AG08395 (cell line): ENCODE data around the gene CH25H.
"Not testable (repeated sequence)": the region's sequence is repeated elsewhere in the genome, so short reads cannot be mapped to it uniquely, and the experiment has no call there.

ENCODE experiments used
- DNase-seq: peaks from one replicate; pipeline ENCODE4 v3.0.0; 2012; ENCODE audit warnings: mixed read lengths, low spot score

CH25H gene

GRCh38 chr10:89207181-89207800 is at the start of gene CH25H:
Gene CH25H (minus strand): TSS chr10:89207317. CDS start chr10:89207292, 25 bp downstream.
- DNase-seq, result peak; percentile 71

DNA sequence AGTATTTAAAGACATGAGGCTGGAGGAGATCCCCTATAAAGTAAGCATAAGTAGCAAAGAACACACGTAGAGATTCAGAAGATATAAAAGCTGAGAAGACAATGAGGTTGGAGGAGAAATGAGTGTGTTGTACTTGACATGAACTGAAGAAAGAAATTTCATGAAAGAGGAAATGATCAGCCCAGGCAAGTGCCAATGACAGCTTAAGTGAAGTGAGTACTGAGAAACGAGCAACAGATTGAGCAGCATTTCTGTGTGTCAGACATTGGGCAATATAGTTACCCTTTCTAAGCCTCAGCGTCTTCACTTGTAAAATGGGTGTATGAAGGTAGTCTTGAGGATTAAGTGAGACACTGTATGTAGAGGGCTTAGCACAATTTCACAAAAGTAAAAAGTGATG is 49.2 kb upstream of the CH25H start:
- no peak for DNase-seq

DNA sequence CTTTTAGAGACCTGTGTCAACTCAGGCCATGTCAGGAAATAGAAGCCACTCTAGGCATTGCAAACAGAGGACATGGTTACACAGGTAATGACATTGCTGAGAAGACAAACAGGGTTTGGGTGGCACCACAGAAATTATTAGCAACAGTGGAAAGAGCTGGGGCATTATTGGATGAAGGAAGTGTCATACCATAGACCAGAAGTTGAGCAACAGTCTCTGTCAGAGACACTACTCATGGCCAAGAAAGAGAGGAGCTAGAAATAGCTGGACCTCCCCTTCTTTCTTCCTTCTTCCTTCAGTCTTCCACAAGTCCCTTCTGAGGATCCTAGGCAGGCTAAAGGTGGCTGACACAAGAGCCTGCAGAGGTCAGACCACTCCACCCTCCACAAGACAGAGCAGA is 48.7 kb upstream of the CH25H start:
- no peak for DNase-seq

DNA sequence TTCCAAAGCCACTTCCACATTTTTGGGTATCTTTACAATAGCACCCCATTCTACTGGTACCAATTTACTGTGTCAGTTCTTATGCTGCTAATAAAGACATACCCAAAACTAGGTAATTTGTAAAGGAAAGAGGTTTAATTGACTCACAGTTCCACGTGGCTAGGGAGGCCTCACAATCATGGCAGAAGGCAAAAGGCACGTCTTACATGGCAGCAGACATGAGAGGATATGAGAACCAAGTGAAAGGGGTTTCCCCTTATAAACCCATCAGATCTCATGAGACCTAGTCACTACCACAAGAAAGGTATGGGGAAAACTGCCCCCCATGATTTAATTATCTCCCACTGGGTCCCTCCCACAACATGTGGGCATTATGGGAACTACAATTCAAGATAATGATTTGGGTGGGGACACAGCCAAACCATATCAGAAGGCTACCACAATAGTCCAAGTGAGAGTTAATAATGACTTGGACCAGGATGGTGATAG is 48.0 kb upstream of the CH25H start:
- not testable (repeated sequence) for DNase-seq

- DNase-seq, result no peak
Observed at GRCh38 chr10:89252225-89252585, 45.1 kb upstream of the CH25H start.

GRCh38 chr10:89251409-89252224 is 44.5 kb upstream of the CH25H start, which contains the start of gene LIPA:
Gene LIPA (minus strand): TSS chr10:89251775. CDS start chr10:89247648, 4,127 bp downstream.
- peak; percentile 100 for DNase-seq

DNA sequence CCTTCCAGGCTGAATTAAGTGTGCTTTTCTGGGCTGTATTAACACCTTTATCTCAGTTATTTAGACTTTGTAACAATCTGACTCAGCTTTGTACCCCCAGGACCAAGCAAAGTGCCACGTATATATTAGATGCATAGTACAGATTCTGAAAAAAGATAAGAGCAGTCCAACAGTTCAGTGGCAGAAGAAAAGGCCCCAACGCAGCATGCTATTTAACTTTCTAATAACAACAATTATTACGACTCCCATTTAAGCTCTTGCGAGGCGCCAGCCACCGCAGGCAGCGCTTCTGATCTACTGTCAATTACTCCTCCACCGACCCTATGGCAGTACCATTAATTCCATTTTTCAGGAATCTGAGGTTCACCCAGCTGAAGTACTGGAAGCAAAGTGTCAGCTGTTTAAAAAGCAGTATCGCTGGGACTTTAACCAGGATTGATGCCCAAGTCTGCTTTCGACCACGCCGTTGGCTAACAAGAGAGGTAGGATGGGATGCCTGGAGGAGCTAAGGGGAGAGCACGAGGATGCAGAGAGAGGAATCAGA is 43.8 kb upstream of the CH25H start:
- DNase-seq, result peak; percentile 44

GRCh38 chr10:89248990-89249389 is 41.9 kb upstream of the CH25H start:
- no peak for DNase-seq

DNA sequence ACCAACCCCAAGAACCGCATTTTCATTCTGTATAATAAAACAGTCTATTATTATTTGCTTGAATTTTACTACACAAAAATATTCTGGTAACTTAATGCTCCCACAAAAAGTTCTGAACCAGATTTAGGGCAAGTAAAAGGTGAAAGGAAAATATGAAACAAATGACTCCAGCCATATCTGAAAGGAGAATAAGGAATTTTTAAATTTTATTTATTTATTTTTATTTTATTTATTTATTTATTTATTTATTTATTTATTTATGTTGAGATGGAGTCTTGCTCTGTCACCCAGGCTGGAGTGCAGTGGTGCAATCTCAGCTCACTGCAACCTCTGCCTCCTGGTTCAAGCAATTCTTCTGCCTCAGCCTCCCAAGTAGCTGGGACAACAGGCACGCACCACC is 40.5 kb upstream of the CH25H start:
- DNase-seq, result not testable (repeated sequence)

GRCh38 chr10:89245802-89246201 is 38.7 kb upstream of the CH25H start:
- no peak for DNase-seq

DNA sequence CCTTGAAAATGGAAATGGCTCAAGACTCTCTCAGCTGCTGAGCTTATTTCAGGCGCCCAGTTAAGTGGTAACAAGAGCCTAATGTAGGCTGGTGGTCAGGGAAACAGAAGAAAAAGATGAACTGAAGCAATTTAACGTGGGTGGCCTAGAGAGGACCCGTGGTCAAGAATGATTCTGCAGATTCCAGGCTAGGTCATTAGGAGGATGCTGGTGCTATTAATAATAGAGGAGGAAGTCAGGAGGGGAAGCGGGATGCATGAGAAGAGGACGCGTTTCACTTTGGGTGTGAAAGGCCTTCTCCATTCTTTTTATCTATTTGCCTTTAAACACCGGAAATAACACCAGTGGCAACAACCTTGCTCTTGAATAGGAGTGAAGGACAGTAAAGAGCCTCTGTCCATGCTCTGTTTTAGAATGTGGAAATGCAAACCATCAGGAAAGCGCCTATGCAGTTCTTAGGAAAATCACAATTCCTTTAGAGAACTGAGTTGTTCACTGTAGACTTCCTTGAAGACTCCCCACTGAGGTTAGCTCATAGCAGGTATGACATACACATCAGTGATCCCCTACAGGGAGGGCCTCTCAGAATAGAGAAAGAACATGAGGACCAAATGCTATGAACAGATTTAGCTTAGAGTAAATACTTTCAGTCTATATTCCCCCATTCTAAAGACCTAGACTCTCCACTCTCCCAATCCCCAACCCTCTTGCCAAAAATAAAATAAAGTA is 35.9 kb upstream of the CH25H start:
- no peak for DNase-seq

DNA sequence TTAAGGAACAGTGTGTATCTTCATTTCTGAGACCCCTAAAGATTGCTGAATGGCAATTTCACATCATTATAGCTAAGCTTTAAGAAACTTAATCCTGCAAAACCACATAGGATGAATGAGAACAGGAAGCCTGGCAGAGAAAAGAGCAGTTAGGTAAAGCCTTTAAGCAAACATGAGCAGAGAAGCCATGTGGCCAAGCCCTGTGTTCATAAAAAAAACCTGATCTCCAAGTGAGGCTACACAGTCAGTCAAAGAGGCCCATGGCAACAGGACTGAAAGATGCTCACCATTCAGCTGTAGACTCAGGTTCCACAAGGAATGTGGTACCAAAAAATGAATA is 35.2 kb upstream of the CH25H start:
- DNase-seq, result no peak

GRCh38 chr10:89241486-89242344 is 34.6 kb upstream of the CH25H start:
- no peak for DNase-seq

- no peak for DNase-seq
Observed at GRCh38 chr10:89241026-89241425, 33.9 kb upstream of the CH25H start.

DNA sequence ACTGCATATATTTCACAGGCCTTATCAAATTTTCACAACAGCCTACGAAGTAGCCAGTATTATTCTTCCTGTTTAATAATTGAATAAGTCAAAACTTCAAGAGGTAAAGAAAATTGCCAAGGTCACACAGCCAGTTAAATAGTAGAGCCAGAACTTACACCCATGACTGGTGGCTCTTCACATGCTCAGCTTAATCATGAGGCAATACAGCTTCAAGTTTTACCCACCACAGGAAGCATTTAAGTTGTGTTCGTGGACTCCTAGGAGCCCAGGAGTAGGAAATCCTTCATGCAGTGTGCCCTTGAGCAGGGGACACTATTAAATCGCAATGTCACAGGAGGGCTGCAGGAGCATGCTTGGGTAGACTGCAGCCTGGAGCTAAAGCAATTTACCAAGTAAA is 33.4 kb upstream of the CH25H start:
- no peak for DNase-seq

DNA sequence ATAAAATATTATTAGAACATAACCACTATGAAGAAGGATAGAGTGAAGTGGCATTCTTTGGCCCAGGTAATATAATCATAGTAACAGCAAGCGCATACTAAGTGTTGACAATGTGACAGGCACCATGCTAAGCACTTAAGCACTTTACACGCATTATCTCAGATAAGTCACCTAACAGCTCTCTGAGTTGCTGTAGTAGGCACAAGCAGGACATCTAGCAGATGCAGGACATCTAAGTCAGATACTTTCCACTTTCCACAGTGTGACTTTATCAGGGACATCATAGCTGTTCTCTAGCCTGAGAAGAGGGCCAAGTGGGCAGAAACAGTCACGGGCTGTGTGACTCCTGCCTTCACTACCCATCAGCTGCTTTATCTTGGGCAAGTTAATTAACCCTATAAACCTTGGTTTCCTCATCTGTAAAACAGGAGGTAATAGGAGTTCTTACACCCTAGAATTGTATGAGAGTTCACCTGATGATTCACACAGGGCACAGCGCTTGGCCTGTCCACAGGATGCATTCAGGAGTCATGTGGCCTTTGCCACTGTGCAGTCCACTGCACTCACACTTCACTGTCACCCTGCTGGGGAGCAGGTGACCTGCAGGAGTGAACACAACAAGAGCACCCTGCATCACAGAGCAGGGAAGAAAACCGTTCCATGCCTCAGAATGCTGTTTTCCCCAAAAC is 32.0 kb upstream of the CH25H start:
- DNase-seq, result no peak

DNA sequence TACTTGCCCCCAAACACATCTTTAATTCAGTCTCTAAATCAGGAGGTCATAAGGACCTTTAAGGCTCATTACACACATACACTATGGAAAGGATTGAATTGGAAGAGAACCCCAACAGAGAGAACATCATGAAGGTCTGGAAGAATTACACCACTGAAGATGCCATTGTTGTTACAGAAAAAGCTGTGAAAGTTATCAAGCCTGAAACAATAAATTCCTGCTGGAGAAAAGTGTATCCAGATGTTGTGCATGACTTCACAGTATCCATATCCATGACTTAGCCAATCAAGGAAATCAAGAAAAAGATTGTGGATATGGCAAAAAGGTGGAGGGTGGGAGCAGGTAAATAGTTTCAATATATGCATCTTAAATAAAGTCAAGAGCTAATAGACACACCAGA is 30.7 kb upstream of the CH25H start:
- DNase-seq, result no peak

DNA sequence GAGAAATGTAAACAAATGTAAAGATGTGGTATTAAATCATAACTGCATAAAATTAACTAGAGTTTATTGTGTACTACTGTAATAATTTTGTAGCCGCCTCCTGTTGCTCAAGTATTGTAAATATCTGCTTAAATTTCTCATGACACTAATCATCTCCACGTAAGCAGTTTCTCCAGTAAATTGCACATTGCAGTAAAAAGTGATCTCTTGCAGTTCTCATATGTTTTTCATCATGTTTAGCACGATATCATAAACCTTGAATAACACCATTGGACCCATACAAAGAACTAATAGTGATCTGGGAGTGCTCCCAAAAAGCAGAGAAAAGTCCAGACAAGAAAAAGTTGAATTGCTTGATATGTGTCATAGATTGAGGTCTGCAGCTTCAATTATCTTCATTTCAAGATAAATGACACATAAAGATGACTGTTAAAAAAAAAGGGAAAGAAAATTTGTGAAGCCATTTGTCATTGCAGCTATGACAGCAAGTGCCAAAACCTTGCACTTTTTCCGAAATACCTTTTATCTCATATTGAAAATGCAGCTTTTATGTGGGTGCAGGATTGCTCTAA is 29.2 kb upstream of the CH25H start:
- DNase-seq, result peak; percentile 38

- peak; percentile 81 for DNase-seq
Observed at GRCh38 chr10:89235073-89235798, 28.1 kb upstream of the CH25H start.

DNA sequence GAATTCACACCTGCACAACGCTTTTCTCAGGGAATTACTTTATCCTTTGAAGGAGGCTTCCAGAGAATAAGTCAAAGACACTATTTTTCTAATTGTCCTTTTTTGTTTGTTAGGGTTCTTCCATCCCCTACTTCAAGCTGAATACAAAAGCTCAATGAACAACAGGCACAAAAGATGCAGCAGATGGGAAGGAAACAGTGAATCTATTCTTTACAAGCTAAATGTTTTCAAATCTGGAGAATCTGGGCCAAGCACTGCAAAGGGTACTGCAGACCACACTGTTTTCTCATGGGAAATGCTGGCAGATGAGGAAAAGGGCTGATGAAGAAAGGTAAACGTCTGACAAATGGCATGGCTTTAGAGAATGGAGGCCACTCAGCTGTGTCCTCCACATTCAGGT is 25.9 kb upstream of the CH25H start:
- DNase-seq, result no peak
